Measurements from ENCODE around the gene LGALS16.

LGALS16 gene

DNA sequence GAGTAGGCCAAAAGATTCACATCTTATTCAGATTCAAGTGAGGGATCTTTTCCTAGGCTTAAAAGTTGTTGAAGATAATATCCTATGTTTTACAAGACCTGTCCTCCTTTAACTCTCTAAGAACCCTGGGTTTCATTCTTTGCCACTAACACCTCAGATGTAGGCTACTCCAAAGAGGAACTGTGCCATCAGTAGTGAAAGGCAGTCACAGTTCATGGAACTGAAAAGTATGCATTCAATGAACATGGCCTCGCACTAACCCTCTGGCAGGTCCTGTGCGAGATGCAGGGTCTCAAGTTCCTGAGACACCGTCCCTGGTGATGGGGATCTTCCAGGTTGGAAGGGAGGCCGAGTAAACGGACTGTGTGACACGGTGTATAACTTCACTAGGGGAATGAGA lies 52.9 kb downstream of the LGALS16 start:
- no peaks in the 10 kb centered on the region for H3K27me3 ChIP-seq (ENCODE audit: insufficient read depth, low read length, poor library complexity)
- H3K4me3 ChIP-seq (ENCODE audit: low read depth in 1 of 2, low read length in 2 of 2): no peak overlapping the region

GRCh38 chr19:39709026-39709872 lies 53.5 kb downstream of the LGALS16 start:
- no peak overlapping the region for H3K27ac ChIP-seq (ENCODE audit: low read length)
- no peaks in the 10 kb centered on the region for H3K79me2 ChIP-seq (ENCODE audit: insufficient read depth, low read length)
- H3K4me1 ChIP-seq (ENCODE audit: insufficient read depth, low read length): no peaks in the 10 kb centered on the region
- no peaks in the 10 kb centered on the region for H4K20me1 ChIP-seq (ENCODE audit: insufficient read depth, low read length)
- no peak overlapping the region for H2AFZ ChIP-seq (ENCODE audit: low read depth, low read length)
- no peak for DNase-seq
- no peaks in the 10 kb centered on the region for H3K27me3 ChIP-seq (ENCODE audit: insufficient read depth, low read length, poor library complexity)
- H3K9me3 ChIP-seq (ENCODE audit: insufficient read depth, low read length, severe bottlenecking): no peaks in the 10 kb centered on the region
- H3K4me3 ChIP-seq (ENCODE audit: low read depth in 1 of 2, low read length in 2 of 2): no peak overlapping the region
- no peaks in the 10 kb centered on the region for H3K36me3 ChIP-seq (ENCODE audit: insufficient read depth, low read length)
- no peak overlapping the region for H3K9ac ChIP-seq (ENCODE audit: low read depth, low read length)
- H3K4me2 ChIP-seq (ENCODE audit: insufficient read depth, low read length): no peak overlapping the region
- no peak for ATAC-seq (ENCODE audit: insufficient read depth, low read depth)
- TF ChIP-seq EZH2 (IDR thresholded peaks at IDR 0.05; ENCODE audit: borderline replicate concordance, low read depth, low read length, severe bottlenecking): no peak
- TF ChIP-seq, protein P1, sequence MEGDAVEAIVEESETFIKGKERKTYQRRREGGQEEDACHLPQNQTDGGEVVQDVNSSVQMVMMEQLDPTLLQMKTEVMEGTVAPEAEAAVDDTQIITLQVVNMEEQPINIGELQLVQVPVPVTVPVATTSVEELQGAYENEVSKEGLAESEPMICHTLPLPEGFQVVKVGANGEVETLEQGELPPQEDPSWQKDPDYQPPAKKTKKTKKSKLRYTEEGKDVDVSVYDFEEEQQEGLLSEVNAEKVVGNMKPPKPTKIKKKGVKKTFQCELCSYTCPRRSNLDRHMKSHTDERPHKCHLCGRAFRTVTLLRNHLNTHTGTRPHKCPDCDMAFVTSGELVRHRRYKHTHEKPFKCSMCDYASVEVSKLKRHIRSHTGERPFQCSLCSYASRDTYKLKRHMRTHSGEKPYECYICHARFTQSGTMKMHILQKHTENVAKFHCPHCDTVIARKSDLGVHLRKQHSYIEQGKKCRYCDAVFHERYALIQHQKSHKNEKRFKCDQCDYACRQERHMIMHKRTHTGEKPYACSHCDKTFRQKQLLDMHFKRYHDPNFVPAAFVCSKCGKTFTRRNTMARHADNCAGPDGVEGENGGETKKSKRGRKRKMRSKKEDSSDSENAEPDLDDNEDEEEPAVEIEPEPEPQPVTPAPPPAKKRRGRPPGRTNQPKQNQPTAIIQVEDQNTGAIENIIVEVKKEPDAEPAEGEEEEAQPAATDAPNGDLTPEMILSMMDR (IDR thresholded peaks at IDR 0.05; ENCODE audit: borderline replicate concordance, extremely low read depth, low read length, poor library complexity, severe bottlenecking): no peak

More for the DNA sequence above, 52.9 kb downstream of the LGALS16 start:
- DNase-seq: no peak
- TF ChIP-seq EZH2 (IDR thresholded peaks at IDR 0.05; ENCODE audit: borderline replicate concordance, low read depth, low read length, severe bottlenecking): no peak
- TF ChIP-seq, protein P1 (IDR thresholded peaks at IDR 0.05; ENCODE audit: borderline replicate concordance, extremely low read depth, low read length, poor library complexity, severe bottlenecking): no peak
- no peak overlapping the region for H2AFZ ChIP-seq (ENCODE audit: low read depth, low read length)
- H3K9me3 ChIP-seq (ENCODE audit: insufficient read depth, low read length, severe bottlenecking): no peaks in the 10 kb centered on the region
- no peak overlapping the region for H3K27ac ChIP-seq (ENCODE audit: low read length)
- no peaks in the 10 kb centered on the region for H3K36me3 ChIP-seq (ENCODE audit: insufficient read depth, low read length)
- H3K79me2 ChIP-seq (ENCODE audit: insufficient read depth, low read length): no peaks in the 10 kb centered on the region
- H3K4me1 ChIP-seq (ENCODE audit: insufficient read depth, low read length): no peaks in the 10 kb centered on the region
- ATAC-seq (ENCODE audit: insufficient read depth, low read depth): no peak
- no peak overlapping the region for H3K9ac ChIP-seq (ENCODE audit: low read depth, low read length)
- no peaks in the 10 kb centered on the region for H4K20me1 ChIP-seq (ENCODE audit: insufficient read depth, low read length)
- H3K4me2 ChIP-seq (ENCODE audit: insufficient read depth, low read length): no peak overlapping the region
